NCI-H1092 (cell line): ENCODE results near the gene R3HCC1L.

Experiments
- DNase-seq: peaks from one replicate; lab custom pipeline; 2025; lab: John Stamatoyannopoulos, UW

R3HCC1L gene

GRCh38 chr10:98231417-98231816 lies 97.0 kb downstream of the R3HCC1L start:
- DNase-seq = no peak

DNA sequence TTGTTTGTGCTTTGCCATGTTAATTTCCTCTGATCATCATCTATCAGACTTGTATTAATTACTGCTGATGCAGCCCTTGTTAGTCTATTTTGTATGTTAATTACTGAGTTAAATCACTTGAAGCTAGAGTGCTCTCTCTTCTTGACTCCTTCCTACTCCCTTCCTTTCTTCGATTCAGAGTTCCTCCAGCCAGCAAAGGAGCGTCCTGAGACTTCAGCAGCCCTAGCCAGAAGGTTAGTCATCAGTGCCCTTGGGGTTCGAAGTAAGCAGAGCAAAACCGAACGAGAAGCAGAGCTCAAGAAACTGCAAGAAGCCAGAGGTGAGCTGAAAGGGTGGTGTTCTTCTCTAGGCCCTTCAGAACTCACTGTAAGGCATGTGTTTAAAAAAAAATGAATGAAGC lies 101.4 kb downstream of the R3HCC1L start:
- DNase-seq = no peak

GRCh38 chr10:98236862-98237261 lies 102.4 kb downstream of the R3HCC1L start:
- DNase-seq = no peak

- DNase-seq = no peak
Observed at GRCh38 chr10:98238391-98238790, 103.9 kb downstream of the R3HCC1L start.

GRCh38 chr10:98240524-98240923 lies 106.1 kb downstream of the R3HCC1L start:
- DNase-seq = no peak

DNA sequence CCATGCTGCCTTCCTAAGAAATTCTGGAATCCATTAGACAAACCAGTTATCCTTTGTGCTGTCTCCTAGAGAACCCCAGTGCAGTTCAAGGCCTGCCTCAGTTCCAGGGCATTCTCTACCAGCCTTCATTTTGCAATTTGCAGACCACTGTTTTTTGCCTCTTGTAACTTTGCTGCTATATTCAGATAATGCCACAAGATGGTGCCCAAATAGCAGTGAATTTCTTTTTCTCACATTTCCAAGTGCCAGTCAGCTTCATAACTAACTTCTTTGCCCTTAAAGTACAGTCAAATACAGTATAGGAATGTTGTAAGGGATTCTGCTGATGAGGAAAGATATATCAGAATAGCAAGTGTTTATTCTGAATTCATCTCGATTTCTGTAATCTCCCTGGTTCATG lies 108.4 kb downstream of the R3HCC1L start:
- no peak for DNase-seq

- no peak for DNase-seq
Observed at GRCh38 chr10:98244141-98244540, 109.7 kb downstream of the R3HCC1L start.

DNA sequence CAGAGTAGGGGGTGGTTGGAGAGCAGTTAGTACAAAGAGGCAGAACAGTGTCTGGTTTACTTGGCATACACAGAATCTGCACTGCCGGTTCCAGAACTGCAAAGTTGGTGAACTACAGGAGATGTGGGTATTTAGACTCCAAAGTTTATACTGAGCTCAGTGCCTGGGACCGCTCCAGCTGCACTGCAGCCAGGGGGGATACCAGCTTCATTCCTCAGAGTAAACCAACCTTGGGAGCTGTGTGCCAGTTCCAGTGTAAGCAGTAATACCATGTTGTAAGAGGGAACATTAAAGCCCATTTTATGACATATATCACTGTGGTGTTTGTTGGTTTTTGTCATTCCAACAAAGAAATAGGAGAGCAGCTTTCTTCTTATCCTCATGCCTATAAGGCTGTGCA lies 110.1 kb downstream of the R3HCC1L start:
- no peak for DNase-seq

- no peak for DNase-seq
Observed at GRCh38 chr10:98246911-98247805, 112.7 kb downstream of the R3HCC1L start.

GRCh38 chr10:98248018-98248417 lies 113.6 kb downstream of the R3HCC1L start:
- DNase-seq = no peak

DNA sequence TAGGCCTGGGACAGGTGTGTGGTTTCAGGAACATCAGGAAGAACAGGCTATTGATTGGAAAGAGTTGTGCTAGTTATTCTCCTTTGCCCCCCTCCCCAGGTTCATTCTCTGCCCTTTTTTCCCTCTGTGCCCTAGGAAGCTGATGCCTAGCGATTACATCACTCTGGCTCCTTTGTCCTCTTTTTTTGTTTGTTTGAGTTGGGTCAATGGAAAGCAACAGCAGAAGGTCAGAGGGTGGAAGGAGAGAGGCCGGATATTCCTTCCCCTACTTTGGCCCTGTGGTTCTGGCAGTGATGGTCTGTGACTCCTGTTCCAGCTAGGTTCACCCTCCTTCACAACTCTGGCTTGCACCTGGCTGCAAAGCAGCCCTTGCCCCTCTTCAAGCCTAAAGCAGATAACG lies 114.7 kb downstream of the R3HCC1L start:
- DNase-seq = no peak

DNA sequence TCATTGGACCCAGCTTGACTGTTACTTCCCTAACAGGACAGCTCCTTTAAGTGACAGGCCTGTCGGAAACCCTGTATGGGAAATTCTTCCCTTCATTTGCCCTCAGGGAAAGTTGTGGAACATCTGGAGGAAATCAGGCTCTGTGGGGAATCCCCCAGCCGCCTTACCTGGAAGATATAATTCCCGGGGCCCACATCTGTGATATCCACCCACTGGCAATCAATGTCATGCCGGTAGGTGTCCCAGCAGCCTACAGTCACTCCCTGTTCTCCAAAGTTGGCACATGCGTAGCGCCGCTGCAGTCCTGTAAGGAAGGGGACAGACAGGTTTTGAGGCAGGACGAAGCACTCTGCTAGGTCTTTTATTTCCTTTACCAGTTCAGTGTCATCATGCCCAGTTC lies 116.9 kb downstream of the R3HCC1L start:
- no peak for DNase-seq

GRCh38 chr10:98252464-98252863 lies 118.0 kb downstream of the R3HCC1L start:
- no peak for DNase-seq

DNA sequence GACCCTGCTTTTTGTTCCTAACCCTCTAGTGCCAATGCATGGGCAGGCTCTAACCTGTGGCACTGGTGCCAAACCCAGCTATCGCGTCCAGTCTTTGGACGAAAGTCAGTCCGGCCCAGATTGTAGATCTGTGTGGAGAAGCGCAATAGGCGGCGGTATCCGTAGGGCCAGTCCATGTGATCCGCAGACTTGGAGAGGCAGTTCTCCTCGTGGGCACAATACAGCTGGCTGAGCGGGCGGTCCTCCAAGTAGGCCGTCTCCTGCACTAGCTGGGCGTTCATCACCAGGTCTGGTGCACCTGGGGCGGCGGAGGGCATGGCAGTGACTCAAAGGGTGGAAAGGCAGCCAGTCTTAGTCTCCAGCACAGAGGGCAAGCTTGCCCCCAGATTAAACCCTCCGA lies 119.0 kb downstream of the R3HCC1L start:
- DNase-seq = no peak

GRCh38 chr10:98254234-98254974 lies 119.9 kb downstream of the R3HCC1L start:
- DNase-seq = no peak

- no peak for DNase-seq
Observed at GRCh38 chr10:98255146-98255877, 120.9 kb downstream of the R3HCC1L start.

DNA sequence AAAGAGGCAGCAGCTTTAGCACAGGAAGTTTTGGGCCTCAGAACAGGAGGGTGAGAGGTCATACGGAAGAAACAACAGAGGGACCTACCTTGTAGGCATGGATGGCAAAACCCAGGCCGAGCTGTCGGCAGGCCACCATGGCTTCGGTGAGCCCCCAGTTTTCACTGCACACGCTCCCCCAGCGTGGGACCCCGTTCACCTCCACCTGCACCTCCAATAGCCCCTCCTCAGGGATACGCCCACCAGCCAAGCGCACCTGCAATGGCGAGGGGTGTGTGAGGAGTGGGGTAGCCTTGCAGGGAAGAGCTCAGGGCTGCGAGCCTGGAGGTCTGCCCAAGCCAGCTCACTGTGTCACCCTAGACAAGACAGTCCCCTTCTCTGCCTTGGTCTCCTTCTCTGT lies 122.2 kb downstream of the R3HCC1L start:
- no peak for DNase-seq

- no peak for DNase-seq
Observed at GRCh38 chr10:98257198-98257597, 122.7 kb downstream of the R3HCC1L start.

DNA sequence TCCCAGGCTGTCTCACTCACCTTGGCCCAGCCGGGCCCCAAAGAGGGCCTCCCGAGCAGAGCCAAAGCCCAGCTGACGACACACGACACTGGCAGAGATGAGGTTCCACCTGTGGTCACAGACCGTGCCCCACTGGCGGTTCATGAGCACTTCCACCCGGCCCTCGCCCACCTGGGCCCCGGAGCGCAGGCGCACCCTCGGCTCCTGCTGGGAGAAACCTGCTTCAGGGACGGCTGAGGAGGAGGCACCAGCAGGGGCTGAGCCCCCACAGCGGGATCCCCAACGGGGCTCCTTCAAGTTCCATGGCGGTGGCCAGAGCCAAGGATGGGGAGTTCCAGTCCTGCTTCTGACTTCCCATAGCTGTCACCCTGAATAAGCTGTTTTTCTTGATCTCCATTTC lies 123.5 kb downstream of the R3HCC1L start:
- DNase-seq = no peak

GRCh38 chr10:98258683-98259454 lies 124.4 kb downstream of the R3HCC1L start:
- DNase-seq = no peak

- no peak for DNase-seq
Observed at GRCh38 chr10:98259606-98260315, 125.3 kb downstream of the R3HCC1L start.
